GM18519 (cell line): ENCODE measurements around the gene TNFRSF25.

Experiments
- ATAC-seq: cut with Tn5 transposase; IDR thresholded peaks from one replicate; pipeline ENCODE4 v1.9.1; 2021; ENCODE audit warnings: mild to moderate bottlenecking, moderate library complexity; ENCODE audit not compliant: unreplicated experiment, low FRiP score

Gene TNFRSF25

GRCh38 chr1:6471086-6471969 is 5.4 kb upstream of the TNFRSF25 start:
- no peak for ATAC-seq

DNA sequence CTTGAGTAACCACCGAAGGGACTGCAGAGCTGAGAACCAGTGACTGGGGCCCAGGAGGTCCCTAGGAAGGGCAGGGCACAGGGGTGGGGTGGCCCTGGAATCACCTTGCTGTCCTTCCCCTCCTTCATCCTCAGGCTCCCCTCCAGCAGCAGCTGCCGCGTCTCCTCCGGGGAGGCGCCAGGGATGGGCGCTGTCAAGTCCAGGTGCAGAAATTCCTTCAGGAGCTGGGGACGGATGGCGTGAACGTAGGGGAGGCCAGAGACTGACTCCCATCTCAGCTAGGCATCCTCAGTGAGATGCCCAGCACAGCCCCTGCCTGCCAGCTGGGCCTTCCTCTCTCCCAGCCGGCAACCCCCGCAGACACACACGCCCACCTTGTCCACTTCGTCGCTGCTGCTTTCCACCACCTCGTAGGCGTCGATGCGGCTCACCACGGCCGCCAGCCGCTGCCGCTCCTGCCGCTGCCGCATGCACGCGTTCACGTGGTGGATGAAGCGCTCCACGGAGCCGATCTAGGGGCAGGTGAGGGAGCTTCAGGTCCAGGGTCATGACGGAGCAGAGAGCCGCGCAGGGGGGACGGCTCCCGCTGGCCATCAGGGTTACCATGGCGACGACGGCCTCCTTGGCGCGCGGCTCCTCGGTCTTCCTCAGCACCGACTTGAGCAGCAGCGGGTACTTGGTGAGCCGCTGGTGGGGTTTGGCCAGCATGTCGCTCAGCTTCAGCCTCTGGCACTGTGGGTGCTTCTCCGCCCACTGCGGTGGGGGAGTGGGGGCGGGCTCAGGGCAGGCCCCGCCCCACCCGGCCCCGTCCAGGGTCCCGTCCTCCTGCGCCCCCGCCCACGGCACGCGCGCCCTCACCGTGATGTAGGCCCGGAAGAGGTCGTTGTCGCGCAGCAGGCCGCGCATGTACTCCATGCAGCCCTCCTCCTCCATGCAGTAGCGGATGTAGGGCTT is 4.4 kb upstream of the TNFRSF25 start:
- ATAC-seq = no peak

GRCh38 chr1:6468729-6469461 is 2.9 kb upstream of the TNFRSF25 start:
- no peak for ATAC-seq

- no peak for ATAC-seq
Measured at GRCh38 chr1:6467744-6468688, 2.0 kb upstream of the TNFRSF25 start.

DNA sequence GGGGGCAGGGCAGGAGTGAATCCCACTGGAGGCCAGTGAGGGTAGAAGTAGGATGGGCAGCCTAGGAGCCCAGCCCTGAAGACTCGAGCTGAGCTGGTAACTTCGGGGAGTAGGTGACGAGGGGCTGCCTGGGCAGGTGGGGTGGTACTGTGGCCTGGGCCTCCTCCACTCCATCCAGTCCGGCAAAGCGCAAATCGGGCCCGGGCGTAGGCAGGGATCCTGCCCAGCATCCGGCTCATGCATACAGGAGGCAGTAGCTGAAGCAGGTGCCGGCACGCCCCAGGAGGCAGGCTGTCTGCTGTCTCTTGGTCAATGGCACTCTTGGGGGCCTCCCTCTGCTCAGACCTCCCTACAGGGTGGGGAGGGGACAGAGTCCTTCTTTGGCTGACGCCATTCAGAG is 1.3 kb upstream of the TNFRSF25 start:
- ATAC-seq = no peak

- ATAC-seq = no peak
Measured at GRCh38 chr1:6466751-6467150, 778 bp upstream of the TNFRSF25 start.

DNA sequence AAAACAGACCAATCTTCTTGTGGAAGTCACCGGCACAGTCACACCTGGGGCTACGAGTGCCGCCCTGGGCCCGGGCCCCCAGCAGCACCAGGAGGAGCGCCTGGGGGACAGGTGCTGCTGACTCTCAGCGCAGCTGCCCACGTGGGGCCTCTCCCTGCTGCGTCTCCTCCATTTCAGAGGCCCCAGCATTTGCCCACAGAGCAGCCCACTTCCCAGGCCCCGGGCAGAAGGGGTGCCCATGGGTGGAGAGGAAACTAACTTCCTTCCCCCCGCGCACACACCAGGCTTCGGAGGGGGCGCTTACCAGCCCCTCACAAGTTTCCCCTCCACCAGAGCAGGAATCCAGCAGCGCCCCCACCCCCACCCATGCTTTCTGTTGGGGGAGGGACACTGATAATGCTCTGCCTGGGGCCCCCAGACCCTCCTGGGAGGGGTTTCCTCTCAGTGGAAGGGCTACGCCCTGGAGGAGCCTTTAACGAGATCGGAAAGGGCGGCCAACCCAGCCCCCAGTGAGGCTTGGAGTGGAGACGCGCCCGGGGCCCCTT is 440 bp downstream of the TNFRSF25 start:
- no peak for ATAC-seq

- no peak for ATAC-seq
Measured at GRCh38 chr1:6464915-6465314, 1.1 kb downstream of the TNFRSF25 start.

DNA sequence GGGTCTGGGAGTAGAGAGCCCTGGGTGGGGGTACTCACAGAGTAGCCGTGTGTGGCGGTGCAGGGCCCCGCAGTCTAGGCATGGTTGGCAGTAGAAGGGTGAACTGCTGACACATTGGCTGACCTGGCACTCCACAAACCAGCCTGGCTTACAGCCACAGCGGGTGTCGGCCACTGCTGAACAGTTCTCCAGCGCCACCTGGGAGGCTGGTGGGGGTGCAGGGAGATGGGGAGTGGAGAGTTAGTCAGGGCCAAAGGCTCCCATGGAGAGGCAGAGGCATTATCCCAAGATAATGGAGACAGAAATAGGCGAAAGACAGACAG is 1.5 kb downstream of the TNFRSF25 start:
- no peak for ATAC-seq

DNA sequence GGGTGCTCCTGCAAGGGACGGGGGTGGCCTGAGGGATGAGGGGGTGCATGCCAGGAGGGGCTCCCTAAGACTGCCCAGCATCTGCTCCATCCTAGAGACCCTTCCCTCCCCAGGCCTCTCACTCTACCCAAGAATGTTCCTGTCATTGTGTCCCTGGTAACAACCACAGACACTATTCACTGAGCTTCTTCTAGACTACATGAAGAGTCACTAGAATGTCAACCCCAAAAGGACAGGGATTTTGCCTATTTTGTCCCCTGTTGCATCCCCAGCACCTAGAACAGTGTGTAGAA is 2.9 kb downstream of the TNFRSF25 start:
- ATAC-seq = no peak

DNA sequence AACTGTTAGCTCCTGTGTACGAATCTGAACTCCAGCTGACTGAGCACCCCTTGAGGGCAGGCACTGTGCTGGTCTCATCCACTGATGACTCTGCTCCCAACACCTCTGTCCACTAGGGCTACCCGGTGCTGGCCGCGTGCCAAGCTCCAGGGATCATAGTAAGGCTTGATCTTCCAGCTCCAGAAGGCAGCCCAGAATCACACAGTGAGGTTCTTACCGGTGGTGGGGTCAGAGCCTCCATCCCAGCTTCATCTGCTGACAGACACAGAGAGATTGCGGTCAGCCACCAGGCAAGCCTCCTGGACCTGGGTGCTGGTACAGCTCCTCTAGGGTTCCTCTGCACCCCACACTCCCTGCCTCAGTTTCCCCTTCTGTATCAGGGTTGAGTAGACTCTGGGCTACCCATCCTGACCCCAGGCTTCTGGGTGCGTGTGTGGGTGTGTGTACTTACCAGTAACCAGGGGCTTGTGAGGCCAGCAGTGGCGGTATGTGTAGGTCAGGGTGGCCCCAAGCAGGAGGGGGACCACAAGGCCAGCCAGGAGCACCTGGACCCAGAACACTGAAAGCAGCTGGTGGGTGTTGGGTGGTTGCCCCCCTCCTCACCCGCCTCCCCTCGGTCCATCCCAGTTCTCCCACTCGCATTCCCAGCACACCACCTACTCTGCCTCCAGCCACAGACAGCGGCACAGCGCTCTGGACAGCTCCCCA is 3.4 kb downstream of the TNFRSF25 start:
- ATAC-seq = no peak

DNA sequence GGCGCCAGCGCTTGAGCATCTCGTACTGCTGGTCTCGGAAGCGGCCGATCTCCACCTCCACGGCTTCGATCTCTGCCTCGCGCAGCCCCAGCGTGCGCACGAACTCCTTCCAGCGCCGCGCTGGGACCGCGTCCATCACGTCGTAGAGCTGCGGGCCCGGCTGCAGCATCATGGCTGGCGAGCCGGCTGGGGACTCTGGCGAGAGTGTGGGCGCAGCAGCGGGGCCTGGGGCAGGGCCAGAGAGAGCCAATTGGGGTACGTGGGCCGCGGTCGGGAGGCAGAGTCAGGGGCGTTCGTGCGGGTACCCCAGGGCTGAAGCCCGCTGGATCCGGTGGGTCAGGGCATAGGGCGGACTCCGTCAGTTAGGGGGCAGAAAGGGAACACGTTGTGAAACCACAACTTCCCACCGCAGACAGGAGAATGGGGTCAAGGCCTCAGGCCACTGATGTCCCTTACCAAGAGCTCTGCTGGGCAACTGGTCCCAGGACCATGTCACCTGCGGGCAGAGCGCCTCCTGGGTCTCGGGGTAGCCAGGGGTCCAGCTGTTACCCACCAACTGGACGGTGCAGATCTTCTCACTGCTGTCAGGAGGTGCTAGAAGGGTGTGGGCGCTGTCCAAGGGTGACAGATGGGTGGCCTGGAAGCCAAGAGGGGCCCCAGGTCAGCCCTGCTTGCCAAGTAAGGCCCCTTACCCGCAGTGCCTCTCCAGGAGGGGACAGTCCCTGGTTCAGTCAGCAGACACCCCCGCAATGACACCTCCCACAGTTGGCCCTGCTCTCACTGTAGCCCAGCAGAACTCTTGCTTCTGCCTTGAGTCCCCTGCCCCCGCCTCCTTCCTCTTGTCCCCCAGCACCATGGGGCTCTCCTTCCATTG is 4.2 kb downstream of the TNFRSF25 start:
- ATAC-seq = no peak

- no peak for ATAC-seq
Measured at GRCh38 chr1:6461051-6461530, 4.9 kb downstream of the TNFRSF25 start.

- no peak for ATAC-seq
Measured at GRCh38 chr1:6460301-6461050, 5.5 kb downstream of the TNFRSF25 start.

GRCh38 chr1:6459850-6460265 is 6.1 kb downstream of the TNFRSF25 start:
- no peak for ATAC-seq

GRCh38 chr1:6456800-6457466 is 9.0 kb downstream of the TNFRSF25 start:
- ATAC-seq = no peak
